ENCODE results near the gene C11orf87. TPM values are rescaled to one million over a fixed set of nuclear protein-coding genes. Genes with fewer than 3 reads are reported as not detected.

The C11orf87 gene
- total and polyA plus RNA-seq, 12 donors: under 0.01 to 0.27 (median 0.06) TPM; not detected in 5

GRCh38 chr11:109426442-109427240, 4.7 kb downstream of the C11orf87 start:
- Histone ChIP-seq H3K36me3 (no peaks in the 10 kb centered on the region), H3K27me3 (peaks cover 0 to 37% (median 33%) of the 10 kb centered on the region in 7 donors), H3K4me1 (peaks cover 0 to 18% (median 7%) of the 10 kb centered on the region in 9 donors), H3K4me3 (no peak overlapping the region), H3K27ac (no peak overlapping the region), H3K9me3 (no peaks in the 10 kb centered on the region)
- DNase-seq: no peak
- ATAC-seq: no peak
- no peak for TF ChIP-seq CTCF (IDR thresholded peaks at IDR 0.05)
- 59 to 64% methylated on average over 4 of the region's 4 CpGs for WGBS, 2 donors
- intact Hi-C loops (cut with DNase I): no loop called here

DNA sequence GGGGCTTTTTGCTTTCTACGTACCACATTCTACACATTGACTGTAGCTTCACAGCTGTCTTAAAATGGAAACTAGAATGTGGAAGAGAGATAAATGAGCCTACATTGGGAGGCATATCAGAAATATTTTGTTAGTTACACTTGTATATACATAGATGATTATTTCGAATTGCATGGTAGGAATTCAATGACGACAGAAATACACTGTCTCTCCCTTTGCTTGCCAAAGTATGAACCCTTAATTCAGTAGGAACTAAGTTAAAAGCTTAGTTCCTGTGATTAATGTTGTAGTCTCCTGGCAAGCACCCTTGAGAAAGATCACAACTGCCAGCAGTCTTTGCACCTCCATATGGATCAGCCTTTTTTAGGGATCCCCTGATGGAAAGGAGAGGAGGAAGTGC, 10.1 kb downstream of the C11orf87 start:
- 67 to 70% methylated on average over 3 of the region's 3 CpGs for WGBS, 2 donors
- H3K9me3 ChIP-seq: no peaks in the 10 kb centered on the region
- DNase-seq (no peak), ATAC-seq (no peak)
- no peaks in the 10 kb centered on the region for H3K27me3 ChIP-seq
- H3K27ac ChIP-seq: no peak overlapping the region
- intact Hi-C loops (cut with DNase I): no loop called here
- no peaks in the 10 kb centered on the region for H3K4me1 ChIP-seq
- H3K36me3 ChIP-seq: no peaks in the 10 kb centered on the region
- no peak overlapping the region for H3K4me3 ChIP-seq
- no peak for TF ChIP-seq CTCF (IDR thresholded peaks at IDR 0.05)

DNA sequence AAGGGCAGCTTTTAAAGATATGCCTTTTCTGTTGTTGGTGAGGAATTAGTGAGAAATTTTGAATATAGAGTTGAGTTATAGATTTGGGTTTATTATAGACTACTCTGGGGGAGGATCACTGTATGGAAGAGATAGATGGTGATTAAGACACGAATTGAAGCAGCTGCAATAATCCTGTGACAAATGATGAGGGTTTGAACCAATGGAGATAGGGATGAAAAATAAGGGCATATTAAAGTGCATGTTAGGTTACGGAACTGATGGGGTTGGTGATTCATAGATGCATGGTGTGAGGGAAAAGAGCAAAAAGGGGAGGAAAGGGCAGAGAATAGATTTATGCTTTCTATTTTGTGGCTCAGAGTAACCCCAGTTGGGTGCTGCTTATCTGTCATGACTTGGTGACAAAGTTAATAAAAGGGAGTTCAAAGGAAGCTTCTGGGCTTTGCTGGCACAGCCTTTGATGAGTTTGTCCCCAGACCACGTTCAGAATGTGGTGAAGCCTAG, 11.8 kb downstream of the C11orf87 start:
- Histone ChIP-seq H3K36me3 (no peaks in the 10 kb centered on the region), H3K4me3 (no peak overlapping the region), H3K4me1 (no peaks in the 10 kb centered on the region), H3K9me3 (no peaks in the 10 kb centered on the region), H3K27ac (no peak overlapping the region), H3K27me3 (no peaks in the 10 kb centered on the region)
- ATAC-seq (no peak), DNase-seq (no peak)
- WGBS, 2 donors: 59 to 62% methylated on average over 3 of the region's 3 CpGs
- intact Hi-C loops (cut with DNase I): no loop called here
- TF ChIP-seq CTCF (IDR thresholded peaks at IDR 0.05): no peak

- intact Hi-C loops (cut with DNase I): no loop called here
- no peak for TF ChIP-seq CTCF (IDR thresholded peaks at IDR 0.05)
- Histone ChIP-seq H3K4me3 (no peak overlapping the region), H3K9me3 (no peaks in the 10 kb centered on the region), H3K27me3 (no peaks in the 10 kb centered on the region), H3K36me3 (no peaks in the 10 kb centered on the region), H3K4me1 (no peaks in the 10 kb centered on the region), H3K27ac (no peak overlapping the region)
- DNase-seq (no peak), ATAC-seq (no peak)
- WGBS, 2 donors: 76 to 87% methylated on average over 3 of the region's 3 CpGs
These were observed 13.2 kb downstream of the C11orf87 start for GRCh38 chr11:109435121-109435742.

Data from heart right ventricle (tissue), 16 donors.